ENCODE results near the gene PCDHGA1.

The PCDHGA1 gene

GRCh38 chr5:141465351-141465750 lies 135.0 kb downstream of the PCDHGA1 start:
- DNase-seq = no peak

GRCh38 chr5:141475625-141476131 lies 145.4 kb downstream of the PCDHGA1 start, which contains the start of gene PCDHGC3:
PCDHGC3 (plus strand) TSS chr5:141475966; CDS start chr5:141476117, 151 bp downstream.
- DNase-seq = peak in 2 of 5 donors; percentile 13 to 25

GRCh38 chr5:141476132-141476911 lies 146.0 kb downstream of the PCDHGA1 start:
- DNase-seq = no peak

GRCh38 chr5:141477044-141477575 lies 146.8 kb downstream of the PCDHGA1 start:
- DNase-seq = no peak

GRCh38 chr5:141477815-141478214 lies 147.5 kb downstream of the PCDHGA1 start:
- DNase-seq = no peak

- no peak for DNase-seq
Measured at GRCh38 chr5:141478321-141478945, 148.1 kb downstream of the PCDHGA1 start.

- DNase-seq = no peak
Measured at GRCh38 chr5:141479776-141480175, 149.5 kb downstream of the PCDHGA1 start.

GRCh38 chr5:141483902-141484301 lies 153.6 kb downstream of the PCDHGA1 start:
- no peak for DNase-seq

GRCh38 chr5:141484310-141484640 lies 154.0 kb downstream of the PCDHGA1 start:
- DNase-seq = no peak

- DNase-seq = no peak
Measured at GRCh38 chr5:141484641-141485311, 154.5 kb downstream of the PCDHGA1 start, which contains the start of gene PCDHGC4. PCDHGC4 (plus strand) TSS chr5:141485030; CDS start chr5:141485174, 144 bp downstream.

GRCh38 chr5:141485321-141486055 lies 155.2 kb downstream of the PCDHGA1 start:
- DNase-seq = no peak

- DNase-seq = no peak
Measured at GRCh38 chr5:141486091-141486490, 155.8 kb downstream of the PCDHGA1 start.

- no peak for DNase-seq
Measured at GRCh38 chr5:141487131-141487530, 156.8 kb downstream of the PCDHGA1 start.

GRCh38 chr5:141488591-141489561 lies 158.6 kb downstream of the PCDHGA1 start, which contains the start of gene PCDHGC5:
PCDHGC5 (plus strand) TSS chr5:141489081; CDS start chr5:141489241, 160 bp downstream.
- no peak for DNase-seq

GRCh38 chr5:141489841-141490240 lies 159.5 kb downstream of the PCDHGA1 start:
- DNase-seq = no peak

- DNase-seq = no peak
Measured at GRCh38 chr5:141490271-141490670, 160.0 kb downstream of the PCDHGA1 start.

GRCh38 chr5:141490771-141491170 lies 160.5 kb downstream of the PCDHGA1 start:
- no peak for DNase-seq

- no peak for DNase-seq
Measured at GRCh38 chr5:141491323-141492167, 161.2 kb downstream of the PCDHGA1 start.

GRCh38 chr5:141492168-141492885 lies 162.0 kb downstream of the PCDHGA1 start:
- no peak for DNase-seq

Data from T-helper 1 cell (primary cell).